Ovary (tissue), 9 donors: ENCODE data around the gene XPNPEP2. TPM values are rescaled to one million over a fixed set of nuclear protein-coding genes. Genes with fewer than 3 reads are reported as not detected.

ENCODE experiments used
- DNase-seq, 5 donors: peaks; one replicate each; pipeline ENCODE4 v3.0.0-alpha.2; 2019 to 2020
- H3K27ac ChIP-seq, 2 donors: fragments of 200-600 bp; one replicate each; pipeline versions ENCODE4 v1.5.1 to v1.8.0; 2019 to 2022
- H3K27me3 ChIP-seq: fragments of 200-600 bp; one replicate; pipeline ENCODE4 v1.8.0; 2022
- H3K36me3 ChIP-seq: fragments of 200-600 bp; sonication (generic); one replicate; pipeline ENCODE4 v1.5.1; 2019
- H3K4me1 ChIP-seq: one replicate; pipeline ENCODE4 v1.8.1; 2013; ENCODE audit warnings: mild to moderate bottlenecking, moderate library complexity; ENCODE audit not compliant: insufficient read depth
- H3K4me3 ChIP-seq: fragments of 200-600 bp; sonication (generic); one replicate; pipeline ENCODE4 v1.5.1; 2017
- H3K9me3 ChIP-seq, 2 donors: fragments of 200-600 bp in 1 of 2; sonication (generic) in 1 of 2; one replicate each; pipeline versions ENCODE4 v1.5.1 to v1.8.1; 2013 to 2019; ENCODE audit warnings: mild to moderate bottlenecking in 1 of 2, moderate library complexity in 1 of 2
- EP300 ChIP-seq: sonication (generic); formaldehyde crosslinking; IDR thresholded peaks from one replicate; pipeline ENCODE4 v1.6.1; 2017; ENCODE audit warnings: antibody characterized with exemption
- POLR2A ChIP-seq: fragments of 450-650 bp; IDR thresholded peaks from one replicate; pipeline ENCODE4 v1.6.1; 2017; ENCODE audit warnings: antibody characterized with exemption, mild to moderate bottlenecking, moderate library complexity
- WGBS, 3 donors: extraction: QIAGEN DNeasy Blood & Tissue Kit in 1 of 3; methylation state at CpG; one replicate each; pipeline versions ENCODE4 v1.1.5 to v1.1.7; 2013 to 2017; 5-methylcytosine and 5-hydroxymethylcytosine counted together
- intact Hi-C, 4 donors: fragments of 100-400 bp; cut with DNase I; formaldehyde crosslinking; loops; one replicate each; pipeline versions ENCODE4 v1.11.0 to v1.15.1; 2022 to 2023
- polyA plus RNA-seq, 2 donors: library from polyadenylated mRNA; stranded (reverse); fragments of 200-250 nt in 1 of 2; fragments of 350-450 nt in 1 of 2; fragmentation: Illumina TruSeq in 1 of 2; extraction: RNeasy Lipid Tissue Mini Kit (QIAGEN cat#74804) in 1 of 2; gene quantifications; one replicate each; pipeline ENCODE4 v1.2.3, GENCODE V29; 2013 to 2014
- total RNA-seq, 7 donors: library from RNA; depleted of rRNA in 2 of 7; stranded (reverse); fragments of >200 nt in 2 of 7; fragmentation: NEBNext Ultra II Directional in 3 of 7; extraction: Animal tissue kit (Norgen Biotek cat#: 25700) in 3 of 7; gene quantifications; one replicate each; pipeline versions ENCODE4 v1.1.0 to v1.2.4, GENCODE V29; 2016 to 2023
- TF ChIP-seq, protein P1 (sequence below), 3 donors: fragments of 450-650 bp in 2 of 3; fragments of 200-600 bp in 1 of 3; IDR thresholded peaks; one replicate each; pipeline versions ENCODE4 v1.5.1 to v1.8.0; 2016 to 2022; ENCODE audit warnings: antibody characterized with exemption in 3 of 3, mild to moderate bottlenecking in 1 of 3
- donor health status: DM: no; HTN: no; CAD: no; lungs with moderate emphysema.
- donor health status: DM: no; HTN: no; CAD: no.
- donor health status: Bipolar disorder and iron deficiency.
- donor health status: DM: yes; HTN: yes; CAD: no.
- donor health status: DM: no; HTN: no; CAD: no.
- donor health status: DM: yes; HTN: yes; CAD: no.

Gene XPNPEP2
- total and polyA plus RNA-seq, 9 donors: 0.28 to 6.4 (median 1.4) TPM

DNA sequence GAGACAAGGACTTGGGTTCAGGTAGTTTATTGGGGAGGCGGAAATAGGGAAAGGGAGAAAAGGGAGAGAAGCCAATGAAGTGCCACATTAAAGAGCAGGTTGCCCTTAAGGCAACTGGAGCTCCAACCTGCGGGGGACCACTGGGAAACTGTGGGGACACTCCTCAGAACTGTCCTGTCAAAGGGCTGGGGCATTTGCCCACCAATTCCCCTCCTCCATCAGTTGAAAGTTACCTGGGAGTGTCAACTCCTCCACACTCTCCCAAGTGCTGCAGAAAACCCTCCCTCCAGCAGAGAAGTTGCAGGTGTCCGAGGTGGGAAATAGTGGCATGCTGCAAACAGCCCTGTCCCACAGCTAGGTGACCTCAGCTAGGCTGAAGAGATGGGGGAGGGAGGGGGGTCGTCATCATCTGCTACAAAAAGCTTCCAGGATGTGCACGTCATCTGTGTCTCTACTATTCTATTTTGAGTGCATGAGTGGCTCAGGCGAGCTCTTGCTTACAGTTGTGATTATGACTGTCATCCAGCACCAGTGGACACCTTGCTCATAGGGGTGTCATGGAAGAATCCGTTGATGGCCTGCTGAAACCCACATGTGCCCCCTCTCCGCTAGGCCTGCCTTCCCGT lies 41.5 kb upstream of the XPNPEP2 start:
- TF ChIP-seq, protein P1, sequence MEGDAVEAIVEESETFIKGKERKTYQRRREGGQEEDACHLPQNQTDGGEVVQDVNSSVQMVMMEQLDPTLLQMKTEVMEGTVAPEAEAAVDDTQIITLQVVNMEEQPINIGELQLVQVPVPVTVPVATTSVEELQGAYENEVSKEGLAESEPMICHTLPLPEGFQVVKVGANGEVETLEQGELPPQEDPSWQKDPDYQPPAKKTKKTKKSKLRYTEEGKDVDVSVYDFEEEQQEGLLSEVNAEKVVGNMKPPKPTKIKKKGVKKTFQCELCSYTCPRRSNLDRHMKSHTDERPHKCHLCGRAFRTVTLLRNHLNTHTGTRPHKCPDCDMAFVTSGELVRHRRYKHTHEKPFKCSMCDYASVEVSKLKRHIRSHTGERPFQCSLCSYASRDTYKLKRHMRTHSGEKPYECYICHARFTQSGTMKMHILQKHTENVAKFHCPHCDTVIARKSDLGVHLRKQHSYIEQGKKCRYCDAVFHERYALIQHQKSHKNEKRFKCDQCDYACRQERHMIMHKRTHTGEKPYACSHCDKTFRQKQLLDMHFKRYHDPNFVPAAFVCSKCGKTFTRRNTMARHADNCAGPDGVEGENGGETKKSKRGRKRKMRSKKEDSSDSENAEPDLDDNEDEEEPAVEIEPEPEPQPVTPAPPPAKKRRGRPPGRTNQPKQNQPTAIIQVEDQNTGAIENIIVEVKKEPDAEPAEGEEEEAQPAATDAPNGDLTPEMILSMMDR (IDR thresholded peaks at IDR 0.05): no peak
- TF ChIP-seq EP300 (no peak), POLR2A (no peak)
- no peaks in the 10 kb centered on the region for H3K27me3 ChIP-seq
- H3K27ac ChIP-seq: no peak overlapping the region
- no peaks in the 10 kb centered on the region for H3K4me1 ChIP-seq
- no peaks in the 10 kb centered on the region for H3K36me3 ChIP-seq
- no peak overlapping the region for H3K4me3 ChIP-seq
- 59 to 69% (median 68%) methylated on average over 9 of the region's 9 CpGs for WGBS, 3 donors
- H3K9me3 ChIP-seq: no peaks in the 10 kb centered on the region
- DNase-seq: no peak
- intact Hi-C loops: no loop called here

DNA sequence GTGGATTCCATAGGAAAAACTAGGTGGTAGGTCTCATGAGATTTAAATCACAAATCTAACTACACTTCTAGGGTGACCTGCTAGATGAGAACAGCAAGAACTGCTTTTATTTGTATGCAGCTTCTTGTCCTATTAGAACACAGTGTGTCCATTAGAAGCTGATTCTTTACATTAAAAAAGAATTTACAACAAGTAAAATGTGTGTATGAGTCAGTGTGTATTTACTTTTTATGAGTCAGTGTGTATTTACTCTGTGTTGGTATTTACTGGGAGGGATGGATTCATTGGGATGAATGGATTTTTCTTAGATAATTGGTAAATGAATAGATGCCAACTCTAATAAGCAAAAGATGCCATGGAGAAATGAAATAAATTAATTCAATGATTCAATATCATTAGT lies 40.6 kb upstream of the XPNPEP2 start:
- no peak for DNase-seq

GRCh38 chrX:129700536-129700935 lies 38.2 kb upstream of the XPNPEP2 start:
- no peaks in the 10 kb centered on the region for H3K36me3 ChIP-seq
- H3K4me1 ChIP-seq: no peaks in the 10 kb centered on the region
- DNase-seq: no peak
- H3K27me3 ChIP-seq: no peaks in the 10 kb centered on the region
- TF ChIP-seq POLR2A (no peak), EP300 (no peak)
- TF ChIP-seq, protein P1 (IDR thresholded peaks at IDR 0.05): no peak
- WGBS, 3 donors: 66 to 76% (median 69%) methylated on average over 4 of the region's 4 CpGs
- H3K9me3 ChIP-seq: no peaks in the 10 kb centered on the region
- no peak overlapping the region for H3K4me3 ChIP-seq
- no peak overlapping the region for H3K27ac ChIP-seq
- intact Hi-C loops: no loop called here

More for the DNA sequence above, 40.6 kb upstream of the XPNPEP2 start:
- H3K27me3 ChIP-seq: no peaks in the 10 kb centered on the region
- no peaks in the 10 kb centered on the region for H3K36me3 ChIP-seq
- TF ChIP-seq EP300 (no peak), POLR2A (no peak)
- TF ChIP-seq, protein P1 (IDR thresholded peaks at IDR 0.05): no peak
- H3K9me3 ChIP-seq: no peaks in the 10 kb centered on the region
- H3K4me1 ChIP-seq: no peaks in the 10 kb centered on the region
- H3K27ac ChIP-seq: no peak overlapping the region
- no peak overlapping the region for H3K4me3 ChIP-seq
- intact Hi-C loops: no loop called here

DNA sequence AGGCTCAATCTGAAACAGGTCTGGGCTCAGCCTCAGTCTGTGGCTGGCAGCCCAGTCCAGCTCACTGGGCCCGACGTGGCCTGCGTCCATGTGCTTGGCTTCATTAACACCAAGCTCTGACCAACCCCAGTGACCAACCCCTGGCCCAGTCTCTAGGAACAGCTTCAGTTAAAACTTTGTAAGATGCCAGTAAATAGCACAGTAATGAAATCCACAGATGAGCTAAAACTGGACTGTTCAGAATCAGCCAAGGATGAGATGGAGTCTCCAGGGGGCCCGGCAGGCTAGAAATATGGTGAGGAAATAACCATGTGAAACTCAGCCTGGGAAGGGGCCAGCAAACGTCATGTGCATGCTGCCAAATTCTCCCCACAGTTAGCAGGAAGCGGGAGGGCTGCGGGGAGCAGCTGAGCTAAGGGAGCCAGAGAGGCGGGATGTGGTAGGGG lies 37.1 kb upstream of the XPNPEP2 start:
- no peaks in the 10 kb centered on the region for H3K27me3 ChIP-seq
- H3K9me3 ChIP-seq: no peaks in the 10 kb centered on the region
- intact Hi-C loops: no loop called here
- peak overlapping the region in 1 of 2 donors; percentile 21 for H3K27ac ChIP-seq
- peak; percentile 43 to 80 (median 60) for DNase-seq
- WGBS, 3 donors: 62 to 67% (median 64%) methylated on average over 8 of the region's 8 CpGs
- no peak overlapping the region for H3K4me3 ChIP-seq
- no peak for TF ChIP-seq EP300
- no peak for TF ChIP-seq POLR2A
- TF ChIP-seq, protein P1 (IDR thresholded peaks at IDR 0.05): no peak
- no peaks in the 10 kb centered on the region for H3K36me3 ChIP-seq
- H3K4me1 ChIP-seq: no peaks in the 10 kb centered on the region
